Stimulated activated CD8-positive, alpha-beta memory T cell treated with anti-CD3 and anti-CD28 coated beads, Interleukin-15, amount 100 ng/mL, for 48 hours (primary cell): ENCODE data around the gene ABRAXAS1.

Source experiments
- DNase-seq, 2 donors: peaks; one replicate each; pipeline ENCODE4 v3.0.0-alpha.2; 2020; ENCODE audit warnings: low read depth in 2 of 2

ABRAXAS1 gene

GRCh38 chr4:83454686-83455085 lies 30.2 kb downstream of the ABRAXAS1 start:
- DNase-seq = no peak

DNA sequence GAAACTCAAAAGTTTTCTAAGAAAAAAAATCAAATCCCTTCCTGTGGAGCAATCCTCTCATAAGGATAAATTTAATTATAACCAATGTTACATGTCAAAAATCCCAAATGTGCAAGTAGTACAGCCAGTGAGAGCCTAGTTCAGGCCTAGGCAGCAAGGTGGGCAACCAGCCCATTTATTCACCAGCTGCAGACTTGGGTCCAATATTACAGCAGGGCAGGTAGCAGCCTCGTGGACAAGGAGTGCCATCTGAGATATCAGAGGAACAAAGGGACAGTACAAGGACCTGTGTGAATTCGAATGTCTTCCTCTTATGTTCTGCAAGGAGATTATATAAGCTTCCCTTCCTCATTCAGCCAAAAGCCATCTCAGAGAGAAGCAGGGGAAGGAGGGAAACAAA lies 35.9 kb downstream of the ABRAXAS1 start:
- DNase-seq = no peak

GRCh38 chr4:83440899-83441298 lies 44.0 kb downstream of the ABRAXAS1 start:
- no peak for DNase-seq

GRCh38 chr4:83440148-83440814 lies 44.6 kb downstream of the ABRAXAS1 start:
- no peak for DNase-seq

DNA sequence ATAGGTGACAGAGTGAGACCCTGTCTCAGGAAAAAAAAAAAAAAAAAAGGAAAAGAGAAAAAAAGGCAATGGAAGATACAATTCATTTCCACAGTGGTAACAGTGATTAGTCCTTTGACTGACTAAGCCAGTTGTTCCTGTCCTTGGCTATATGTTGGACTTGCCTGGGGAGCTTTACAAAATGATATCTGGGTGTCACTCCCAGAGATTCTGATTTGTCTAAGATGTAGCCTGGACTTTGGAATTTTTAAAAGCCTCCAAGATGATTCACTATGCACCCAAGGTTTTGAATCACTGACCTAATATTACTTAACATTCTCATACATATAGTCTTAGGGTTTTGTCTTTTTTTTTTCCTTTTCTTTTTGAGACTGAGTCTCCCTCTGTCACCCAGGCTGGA lies 46.2 kb downstream of the ABRAXAS1 start:
- DNase-seq = no peak

DNA sequence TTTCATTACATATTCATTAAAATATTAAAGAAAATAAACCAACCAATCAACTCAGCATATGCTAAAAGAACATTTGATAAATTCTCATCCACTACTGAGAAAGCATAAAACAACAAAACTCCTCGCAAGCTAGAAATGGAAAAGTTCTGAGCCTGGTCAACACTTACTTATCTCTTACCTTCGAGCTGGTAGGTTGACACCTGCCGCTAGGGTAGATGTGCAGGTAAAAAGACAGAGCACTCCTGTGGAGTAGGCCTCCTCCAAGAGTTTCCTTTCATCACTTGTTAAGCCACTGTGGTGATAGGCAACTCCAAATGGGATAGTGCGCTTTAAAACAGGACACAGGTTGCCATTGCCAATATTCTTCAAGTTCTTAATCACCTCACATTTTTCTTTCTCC lies 48.2 kb downstream of the ABRAXAS1 start:
- DNase-seq = no peak

GRCh38 chr4:83431200-83431599 lies 53.7 kb downstream of the ABRAXAS1 start:
- no peak for DNase-seq

GRCh38 chr4:83418211-83418610 lies 66.7 kb downstream of the ABRAXAS1 start:
- no peak for DNase-seq

GRCh38 chr4:83417566-83417965 lies 67.3 kb downstream of the ABRAXAS1 start:
- no peak for DNase-seq

DNA sequence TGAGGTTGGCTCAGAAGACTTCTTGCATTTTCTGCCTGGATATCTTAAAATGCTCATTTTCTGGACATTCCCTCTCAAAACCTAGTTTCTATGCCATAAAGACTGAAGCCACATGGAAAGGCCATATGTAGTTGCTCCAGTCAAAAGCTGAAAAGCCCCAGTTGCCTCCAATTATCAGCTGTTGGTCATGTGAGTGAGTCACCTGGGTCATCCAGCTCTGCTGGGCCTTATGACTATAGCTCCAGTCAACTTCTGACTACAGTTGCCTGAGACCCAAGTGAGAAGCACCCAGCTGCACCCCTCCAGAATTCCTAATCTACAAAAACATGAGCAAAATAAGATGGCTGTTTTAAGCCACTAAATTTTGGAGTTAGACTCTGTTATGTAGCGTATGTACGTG lies 71.2 kb downstream of the ABRAXAS1 start:
- no peak for DNase-seq
